GM12878 (cell line): ENCODE data around the gene DNAAF2. TPM values are rescaled to one million over a fixed set of nuclear protein-coding genes. Genes with fewer than 3 reads are reported as not detected.

Source experiments
- ATAC-seq: fragments of 200-7000 bp; cut with Tn5 transposase; 3 replicates; pipeline ENCODE4 v1.9.1; 2020; ENCODE audit warnings: mild to moderate bottlenecking, moderate library complexity
- BruUV-seq: library from RNA; stranded (reverse); fragments of 400-500 nt; replicated peaks from 2 replicates; lab custom pipeline; 2021; lab: Mats Ljungman, UMichigan
- CTCF ChIA-PET: fragments of 300-600 bp; sonication (Branson Sonifier 250); formaldehyde crosslinking; extraction: SDS; loops from one replicate; lab custom pipeline; 2021; ENCODE audit warnings: inconsistent platforms; lab: Yijun Ruan, JAX
- POLR2A ChIA-PET: fragments of 350-600 bp; formaldehyde crosslinking; extraction: SDS; loops from one replicate; lab custom pipeline; 2021; ENCODE audit warnings: inconsistent platforms; lab: Charles Lee
- RAD21 ChIA-PET: fragments of 300-600 bp; sonication (Branson Sonifier 250); formaldehyde crosslinking; loops from one replicate; lab custom pipeline; 2023; ENCODE audit warnings: antibody characterized with exemption; ENCODE audit not compliant: unreplicated experiment; lab: Charles Lee
- SMC1A ChIA-PET: fragments of 300-600 bp; sonication (Branson Sonifier 250); formaldehyde crosslinking; loops from one replicate; lab custom pipeline; 2023; ENCODE audit not compliant: unreplicated experiment, uncharacterized antibody; lab: Charles Lee
- DNase-seq: peaks from one replicate; pipeline ENCODE4 v3.0.0-alpha.2; 2011; ENCODE audit warnings: low read depth, low spot score
- FAIRE-seq: peaks from 3 replicates; lab custom pipeline; 2011; peaks lifted over from hg19 to GRCh38; lab: Jason Lieb, UNC
- H2AFZ ChIP-seq: 2 replicates; pipeline ENCODE4 v1.6.0; 2011; ENCODE audit warnings: low read depth, low read length, control low read depth; ENCODE audit not compliant: control insufficient read depth
- H3K27ac ChIP-seq: 2 replicates; pipeline ENCODE4 v1.5.1; 2011; ENCODE audit warnings: control low read depth; ENCODE audit not compliant: control insufficient read depth, insufficient read depth
- H3K27me3 ChIP-seq, 2 experiments: replicated peaks in 1 of 2; 2 replicates each; pipeline versions ENCODE4 v1.6.0 to v1.6.1; 2011; ENCODE audit warnings: low read length in 1 of 2; ENCODE audit not compliant: control insufficient read depth in 2 of 2, insufficient read depth in 2 of 2
- H3K36me3 ChIP-seq, 2 experiments: 2 replicates each; pipeline ENCODE4 v1.5.1; 2011; ENCODE audit warnings: low read length in 1 of 2; ENCODE audit not compliant: control insufficient read depth in 2 of 2, insufficient read depth in 2 of 2
- H3K4me1 ChIP-seq: 2 replicates; pipeline ENCODE4 v1.6.1; 2011; ENCODE audit warnings: mild to moderate bottlenecking, low read length, moderate library complexity, mixed read lengths; ENCODE audit not compliant: control insufficient read depth, insufficient read depth
- H3K4me2 ChIP-seq: 2 replicates; pipeline ENCODE4 v1.6.0; 2011; ENCODE audit warnings: control low read depth; ENCODE audit not compliant: control insufficient read depth, insufficient read depth
- H3K4me3 ChIP-seq: fragments of 200-600 bp; sonication (generic); 2 replicates; pipeline ENCODE4 v1.5.1; 2016
- H3K79me2 ChIP-seq: 2 replicates; pipeline ENCODE4 v1.6.0; 2011; ENCODE audit warnings: low read length; ENCODE audit not compliant: control insufficient read depth, insufficient read depth
- H3K9ac ChIP-seq: 2 replicates; pipeline ENCODE4 v1.8.0; 2011; ENCODE audit warnings: low read length, control low read depth, mixed read lengths; ENCODE audit not compliant: control insufficient read depth, insufficient read depth
- H3K9me3 ChIP-seq: replicated peaks from 3 replicates; pipeline ENCODE4 v1.5.1; 2011; ENCODE audit warnings: mild to moderate bottlenecking, low read length; ENCODE audit not compliant: control insufficient read depth, insufficient read depth
- H4K20me1 ChIP-seq: 2 replicates; pipeline ENCODE4 v1.6.0; 2011; ENCODE audit not compliant: control insufficient read depth, insufficient read depth
- BCL11A ChIP-seq: IDR thresholded peaks from 2 replicates; pipeline ENCODE4 v1.6.1; 2011; ENCODE audit warnings: low read depth, low read length
- MYB ChIP-seq: fragments of 150-350 bp; IDR thresholded peaks from 2 replicates; pipeline ENCODE4 v1.6.1; 2014; ENCODE audit warnings: mild to moderate bottlenecking, low read depth, low read length, borderline replicate concordance
- NFIC ChIP-seq: IDR thresholded peaks from 2 replicates; pipeline ENCODE4 v1.6.1; 2012; ENCODE audit warnings: low read depth, mild to moderate bottlenecking, inconsistent platforms, low read length, moderate library complexity
- NR2C2 ChIP-seq: IDR thresholded peaks from 2 replicates; pipeline ENCODE4 v1.6.1; 2011; ENCODE audit warnings: borderline replicate concordance, low read depth; ENCODE audit not compliant: control insufficient read depth, insufficient read length
- TCF7 ChIP-seq: IDR thresholded peaks from 2 replicates; pipeline ENCODE4 v1.6.1; 2014; ENCODE audit warnings: antibody characterized with exemption, borderline replicate concordance
- WGBS: methylation state at CpG from one replicate; pipeline ENCODE4 v1.1.6; 2016; ENCODE audit warnings: low lambda C conversion rate; ENCODE audit not compliant: insufficient replicate concordance, insufficient coverage; ENCODE audit errors: missing lambda C conversion rate; 5-methylcytosine and 5-hydroxymethylcytosine counted together
- in situ Hi-C: fragments of 300-500 bp; cut with MboI; formaldehyde crosslinking; loops from 9 replicates; pipeline ENCODE4 v1.14.3; 2018; ENCODE audit warnings: mixed read lengths
- intact Hi-C: fragments of 100-400 bp; cut with micrococcal nuclease; formaldehyde crosslinking; loops from one replicate; pipeline ENCODE4 v1.14.2; 2022; ENCODE audit not compliant: unreplicated experiment
- polyA plus RNA-seq, 11 experiments: library from polyadenylated mRNA; depleted of rRNA in 4 of 11; unstranded in 6 of 11; stranded (reverse) in 5 of 11; fragments of >200 nt; fragmentation: Nextera tagmentation in 4 of 11; fragmentation: Illumina TruSeq in 1 of 11; extraction: Ambion mirVana in 4 of 11; extraction: Trizol in 1 of 11; gene quantifications; 1 replicate in 1 of 11; 2 replicates in 10 of 11; pipeline versions ENCODE4 v1.2.1 to v1.2.3, GENCODE V29; 2011 to 2016; ENCODE audit warnings: inconsistent platforms in 2 of 11, missing spikeins in 2 of 11, low read depth in 1 of 11
- total RNA-seq, 4 experiments: library from RNA; depleted of rRNA in 3 of 4; stranded (reverse); fragments of >200 nt in 3 of 4; fragmentation: Illumina TruSeq in 1 of 4; extraction: Trizol in 1 of 4; gene quantifications; 2 replicates each; pipeline versions ENCODE4 v1.2.1 to v1.2.3, GENCODE V29; 2013 to 2021
- TF ChIP-seq, protein P1 (sequence below): IDR thresholded peaks from 2 replicates; pipeline ENCODE4 v1.6.1; 2012; ENCODE audit warnings: low read depth, low read length, improper control_type of control experiment

Gene DNAAF2
- total and polyA plus RNA-seq, 10 of the 15 experiments (the other 5 are each of a cell fraction or from before 2014, with no cell fraction given): 5.7 to 24.7 (median 10.8) TPM

DNA sequence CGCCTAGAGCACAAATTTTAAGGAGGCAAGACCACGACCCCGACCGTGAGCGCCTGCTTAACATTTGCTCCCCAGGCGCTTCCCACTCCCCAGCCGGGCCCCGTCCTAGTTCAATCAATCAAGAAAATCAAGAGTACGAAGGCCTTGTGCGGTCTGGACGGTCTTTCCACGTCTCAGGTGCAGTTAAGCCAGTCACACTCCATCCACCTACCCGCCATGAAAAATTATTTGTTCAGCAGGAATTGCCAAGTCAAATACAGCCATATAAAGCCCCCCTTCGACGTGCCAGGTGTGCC is 36.9 kb downstream of the DNAAF2 start:
- POLR2A ChIA-PET: interaction anchor here (1.9 to 6.7 kb wide), 4 partner anchors 12 to 34 kb away, joined by 12 to 73 read pairs (median 40); partner anchors contain the start of genes MGAT2, RPL36AL and RPS29
- no peak for FAIRE-seq
- WGBS: under 1% methylated on average over 15 of the region's 15 CpGs

More for the DNA sequence above, 36.9 kb downstream of the DNAAF2 start:
- Histone ChIP-seq H3K27ac (peak overlapping the region; percentile 100), H3K4me1 (peaks cover 17% of the 10 kb centered on the region), H3K79me2 (peaks cover 53% of the 10 kb centered on the region), H3K27me3 (no peaks in the 10 kb centered on the region), H2AFZ (peak overlapping the region; percentile 97), H3K9me3 (no peaks in the 10 kb centered on the region), H3K4me2 (peak overlapping the region; percentile 79), H3K9ac (peak overlapping the region; percentile 95), H4K20me1 (no peaks in the 10 kb centered on the region), H3K36me3 (no peaks in the 10 kb centered on the region; a peak in 1 of 4 replicates), H3K4me3 (peak overlapping the region; percentile 92)
- no TSS peak for BruUV-seq
- ChIA-PET CTCF (interaction anchor here (1.0 to 6.1 kb wide), 3 partner anchors 9 to 254 kb away, joined by 3 to 75 read pairs (median 3); partner anchors contain the start of genes NEMF and RPS29), RAD21 (interaction anchor here (0.9 to 4.6 kb wide), 5 partner anchors 23 to 170 kb away, joined by 3 to 29 read pairs (median 6); partner anchors contain the start of genes KLHDC2, MGAT2 and RPL36AL), SMC1A (interaction anchor here (0.9 to 3.1 kb wide), 7 partner anchors 12 to 34 kb away, joined by 3 to 12 read pairs (median 3); partner anchors contain the start of genes MGAT2, RPL36AL and RPS29)
- TF ChIP-seq NR2C2: no peak
- TF ChIP-seq, protein P1, sequence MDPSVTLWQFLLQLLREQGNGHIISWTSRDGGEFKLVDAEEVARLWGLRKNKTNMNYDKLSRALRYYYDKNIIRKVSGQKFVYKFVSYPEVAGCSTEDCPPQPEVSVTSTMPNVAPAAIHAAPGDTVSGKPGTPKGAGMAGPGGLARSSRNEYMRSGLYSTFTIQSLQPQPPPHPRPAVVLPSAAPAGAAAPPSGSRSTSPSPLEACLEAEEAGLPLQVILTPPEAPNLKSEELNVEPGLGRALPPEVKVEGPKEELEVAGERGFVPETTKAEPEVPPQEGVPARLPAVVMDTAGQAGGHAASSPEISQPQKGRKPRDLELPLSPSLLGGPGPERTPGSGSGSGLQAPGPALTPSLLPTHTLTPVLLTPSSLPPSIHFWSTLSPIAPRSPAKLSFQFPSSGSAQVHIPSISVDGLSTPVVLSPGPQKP: 0 out of 2 replicates have a peak, but pooled peaks have one; percentile 11
- 0 out of 2 replicates have a peak, but pooled peaks have one; percentile 13 for TF ChIP-seq NFIC
- no peak for TF ChIP-seq MYB
- TF ChIP-seq TCF7: no peak
- TF ChIP-seq BCL11A: no peak
- DNase-seq (no peak), ATAC-seq (peak; percentile 6)
- intact Hi-C loops (loop anchor here (1.0 kb wide), 2 partner anchors 12 to 23 kb away; partner anchors contain the start of gene RPS29), in situ Hi-C loops (no loop called here)
